ENCODE results near the gene GNB3. TPM values are rescaled to one million over a fixed set of nuclear protein-coding genes. Genes with fewer than 3 reads are reported as not detected.
"Not testable (repeated sequence)": the region's sequence is repeated elsewhere in the genome, so short reads cannot be mapped to it uniquely, and the experiment has no call there.

The GNB3 gene
- total RNA-seq, 2 experiments from 2014 or later = 0.22 to 0.78 TPM

GRCh38 chr12:6871052-6871957, 30.6 kb downstream of the GNB3 start:
- CTCF ChIA-PET = interaction anchor here (1.0 to 4.1 kb wide), 12 partner anchors 11 to 118 kb away, joined by 3 to 74 read pairs (median 9); partner anchors contain the start of genes CDCA3, GNB3, MLF2 and P3H3
- peaks cover 52% of the 10 kb centered on the region for H3K36me3 Mint-ChIP-seq

GRCh38 chr12:6872073-6873048, 31.6 kb downstream of the GNB3 start:
- Mint-ChIP-seq H3K4me1 (ENCODE audit: low read depth) (peaks cover 55% of the 10 kb centered on the region), H3K27me3 (no peaks in the 10 kb centered on the region), H3K9me3 (no peaks in the 10 kb centered on the region), H3K27ac (peak overlapping the region; percentile 89), H3K4me3 (peak overlapping the region; percentile 87), H3K36me3 (peaks cover 54% of the 10 kb centered on the region)
- ChIA-PET POLR2A (interaction anchor here (0.6 to 5.7 kb wide), 27 partner anchors 8 to 337 kb away, joined by 3 to 59 read pairs (median 6); partner anchors contain the start of genes ATN1, C12orf57, CDCA3 and COPS7A), CTCF (interaction anchor here (0.6 to 4.1 kb wide), 46 partner anchors 10 to 407 kb away, joined by 3 to 74 read pairs (median 4); partner anchors contain the start of genes ACRBP, C12orf57, CD4 and CDCA3)
- peak; percentile 90 for DNase-seq
- intact Hi-C loops (cut with micrococcal nuclease) = loop anchor here (1.0 to 5.0 kb wide), 8 partner anchors 19 to 235 kb away; partner anchors contain the start of genes C1R, C1RL, ENO2 and LPCAT3

More at GRCh38 chr12:6871052-6871957, 30.6 kb downstream of the GNB3 start:
- Mint-ChIP-seq H3K27ac (peak overlapping the region; percentile 89), H3K9me3 (no peaks in the 10 kb centered on the region), H3K4me1 (ENCODE audit: low read depth) (peaks cover 63% of the 10 kb centered on the region), H3K27me3 (no peaks in the 10 kb centered on the region), H3K4me3 (peak overlapping the region; percentile 87)
- DNase-seq = peak; percentile 66
- POLR2A ChIA-PET = interaction anchor here (1.0 to 5.7 kb wide), 9 partner anchors 10 to 182 kb away, joined by 3 to 59 read pairs (median 10); partner anchors contain the start of genes C12orf57, CDCA3, RNU7-1 and USP5
- intact Hi-C loops (cut with micrococcal nuclease) = loop anchor here (5.0 kb wide), 2 partner anchors 221 to 236 kb away; partner anchors contain the start of genes C1R and C1RL

DNA sequence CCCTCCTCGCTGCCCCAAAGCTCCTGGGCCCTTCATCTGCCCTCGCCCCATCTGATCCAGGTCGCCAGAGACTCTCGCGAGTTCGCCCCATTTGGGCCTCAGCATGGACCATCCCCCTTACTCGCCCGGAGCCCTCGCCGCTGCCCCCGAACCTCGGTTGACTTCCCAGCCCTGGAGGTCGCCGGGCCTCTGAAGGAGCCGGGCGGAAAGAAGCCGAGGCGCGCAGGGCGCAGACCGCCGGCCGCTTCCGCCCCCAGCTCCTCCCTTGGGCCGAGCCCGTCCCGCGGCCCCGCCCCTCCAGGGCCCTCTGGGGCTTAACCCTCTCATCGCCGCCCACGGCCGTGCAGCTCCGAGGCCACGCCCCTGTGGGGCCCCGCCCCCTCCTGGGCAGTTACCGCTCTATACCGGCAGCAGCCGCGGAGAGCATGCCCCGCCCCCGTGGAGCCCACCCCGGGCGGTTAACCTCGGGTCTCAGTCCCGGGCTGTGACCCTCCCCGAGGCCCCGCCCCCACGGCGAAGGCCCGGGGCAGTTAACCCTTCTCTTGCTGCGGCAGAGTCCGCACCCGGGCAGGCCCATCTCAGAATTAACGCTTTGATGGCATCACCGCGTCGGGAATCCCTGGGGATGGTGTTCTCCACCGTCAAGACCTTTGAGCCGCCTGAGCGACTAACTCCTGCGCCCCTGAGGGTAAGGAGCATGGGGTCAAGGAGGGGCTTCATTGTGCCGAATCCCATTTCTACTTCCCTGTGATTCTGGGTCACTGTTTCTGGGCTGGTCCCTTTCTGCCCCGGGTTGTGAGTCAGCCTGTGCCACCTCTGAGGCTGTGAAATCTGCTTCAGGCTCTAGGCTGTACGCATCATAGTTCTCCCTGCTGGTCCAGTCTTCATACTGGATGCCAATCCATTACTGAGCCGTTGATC, 32.6 kb downstream of the GNB3 start, which contains the start of gene SPSB2:
SPSB2 (minus strand) TSS at position 210 of the 921 bp plus-strand sequence. CDS start 402 bp downstream, outside the sequence.
- Mint-ChIP-seq H3K27me3 (no peaks in the 10 kb centered on the region), H3K4me3 (peak within 1 kb of the TSS; percentile 87), H3K4me1 (ENCODE audit: low read depth) (peaks cover 51% of the 10 kb centered on the region), H3K27ac (peak within 1 kb of the TSS; percentile 89), H3K36me3 (peaks cover 49% of the 10 kb centered on the region), H3K9me3 (no peaks in the 10 kb centered on the region)
- POLR2A ChIA-PET = interaction anchor here (0.6 to 5.7 kb wide), 27 partner anchors 9 to 338 kb away, joined by 3 to 59 read pairs (median 6); partner anchors contain the start of genes ATN1, C12orf57, CDCA3 and COPS7A
- DNase-seq = peak; percentile 99
- intact Hi-C loops (cut with micrococcal nuclease) = loop anchor here (1.0 to 5.0 kb wide), 8 partner anchors 18 to 234 kb away; partner anchors contain the start of genes C1R, C1RL, ENO2 and LPCAT3
- CTCF ChIA-PET = interaction anchor here (0.6 to 4.1 kb wide), 43 partner anchors 9 to 408 kb away, joined by 3 to 74 read pairs (median 4); partner anchors contain the start of genes ACRBP, C12orf57, CD4 and CDCA3

GRCh38 chr12:6874015-6874368, 33.3 kb downstream of the GNB3 start:
- H3K4me1 Mint-ChIP-seq (ENCODE audit: low read depth) = peaks cover 44% of the 10 kb centered on the region
- H3K27ac Mint-ChIP-seq = peak overlapping the region; percentile 85
- DNase-seq, H3K27me3 Mint-ChIP-seq, H3K9me3 Mint-ChIP-seq: not testable (repeated sequence)
- POLR2A ChIA-PET = interaction anchor here (0.6 to 5.7 kb wide), 5 partner anchors 21 to 234 kb away, joined by 3 to 59 read pairs (median 7); partner anchors contain the start of genes C12orf57, CDCA3, MLF2 and RNU7-1
- intact Hi-C loops (cut with micrococcal nuclease) = loop anchor here (5.0 kb wide), 2 partner anchors 218 to 233 kb away; partner anchors contain the start of genes C1R and C1RL
- H3K4me3 Mint-ChIP-seq = peak overlapping the region; percentile 87
- CTCF ChIA-PET = interaction anchor here (2.5 to 4.1 kb wide), 4 partner anchors 18 to 52 kb away, joined by 10 to 74 read pairs (median 38); partner anchors contain the start of genes CDCA3, LRRC23 and USP5
- H3K36me3 Mint-ChIP-seq = peaks cover 43% of the 10 kb centered on the region

DNA sequence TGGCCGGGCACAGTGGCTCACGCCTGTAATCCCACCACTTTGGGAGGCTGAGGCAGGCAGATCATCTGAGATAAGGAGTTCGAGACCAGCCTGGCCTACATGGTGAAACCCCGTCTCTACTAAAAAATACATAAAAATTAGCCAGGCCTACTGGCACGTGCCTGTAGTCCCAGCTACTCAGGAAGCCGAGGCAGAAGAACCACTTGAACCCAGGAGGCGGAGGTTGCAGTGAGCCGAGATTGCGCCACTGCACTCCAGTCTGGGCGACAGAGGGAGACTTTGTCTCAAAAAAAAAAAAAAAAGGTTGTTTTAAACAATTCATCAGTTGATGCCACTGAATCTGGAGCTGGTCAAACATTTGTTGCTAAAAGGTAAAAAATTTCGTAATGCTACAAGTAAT, 39.1 kb downstream of the GNB3 start:
- H3K4me3 Mint-ChIP-seq; H3K4me1 Mint-ChIP-seq (ENCODE audit: low read depth); H3K27me3 Mint-ChIP-seq; H3K9me3 Mint-ChIP-seq; intact Hi-C loops (cut with micrococcal nuclease); H3K27ac Mint-ChIP-seq; DNase-seq: not testable (repeated sequence)
- POLR2A ChIA-PET = interaction anchor here (0.6 kb wide), 1 partner anchor 119 kb away, joined by 4 read pairs; no protein-coding TSS in a partner anchor
- CTCF ChIA-PET = interaction anchor here (0.7 to 2.0 kb wide), 2 partner anchors 11 to 15 kb away, joined by 3 to 7 read pairs; no protein-coding TSS in a partner anchor
- peaks cover 13% of the 10 kb centered on the region for H3K36me3 Mint-ChIP-seq

- Mint-ChIP-seq H3K27ac (no peak overlapping the region), H3K27me3 (no peaks in the 10 kb centered on the region), H3K9me3 (no peaks in the 10 kb centered on the region), H3K4me3 (no peak overlapping the region), H3K36me3 (peaks cover 6% of the 10 kb centered on the region), H3K4me1 (ENCODE audit: low read depth) (no peaks in the 10 kb centered on the region)
- POLR2A ChIA-PET = interaction anchor here (1.0 to 1.9 kb wide), 2 partner anchors 11 to 30 kb away, joined by 3 to 7 read pairs; partner anchors contain the start of gene SPSB2
- CTCF ChIA-PET = interaction anchor here (1.1 to 2.5 kb wide), 2 partner anchors 10 to 130 kb away, joined by 3 to 17 read pairs; partner anchors contain the start of genes MLF2 and SPSB2
- DNase-seq = no peak
- intact Hi-C loops (cut with micrococcal nuclease) = no loop called here
Measured at GRCh38 chr12:6883252-6883651, 42.5 kb downstream of the GNB3 start.

DNA sequence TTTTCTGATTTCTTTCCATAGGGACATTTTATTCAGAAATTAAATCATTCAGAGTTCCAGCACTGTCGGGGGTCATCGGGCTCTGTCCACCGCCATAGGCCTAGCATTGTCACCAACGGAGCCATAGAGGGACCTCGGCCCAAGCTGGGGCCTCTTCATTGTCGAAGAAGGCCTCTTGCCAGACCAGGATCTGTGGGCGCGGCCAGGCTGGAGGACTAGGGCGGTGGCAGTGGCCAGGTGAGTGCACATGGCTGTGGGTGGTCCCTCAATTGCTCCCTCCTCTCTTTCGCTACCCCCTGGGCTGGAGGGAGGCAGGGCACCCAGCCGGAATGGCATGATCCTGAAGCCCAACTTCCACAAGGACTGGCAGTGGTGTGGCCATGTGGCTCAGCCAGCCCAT, 43.0 kb downstream of the GNB3 start:
- POLR2A ChIA-PET = no interaction called here
- no peak overlapping the region for H3K27ac Mint-ChIP-seq
- H3K4me3 Mint-ChIP-seq = no peak overlapping the region
- peaks cover 6% of the 10 kb centered on the region for H3K36me3 Mint-ChIP-seq
- no peaks in the 10 kb centered on the region for H3K27me3 Mint-ChIP-seq
- no peak for DNase-seq
- CTCF ChIA-PET = interaction anchor here (1.1 kb wide), 1 partner anchor 131 kb away, joined by 3 read pairs; the partner anchor contains the start of gene MLF2
- intact Hi-C loops (cut with micrococcal nuclease) = no loop called here
- H3K4me1 Mint-ChIP-seq (ENCODE audit: low read depth) = no peaks in the 10 kb centered on the region
- H3K9me3 Mint-ChIP-seq = no peaks in the 10 kb centered on the region

- intact Hi-C loops (cut with micrococcal nuclease) = no loop called here
- H3K27me3 Mint-ChIP-seq = no peaks in the 10 kb centered on the region
- peaks cover 6% of the 10 kb centered on the region for H3K36me3 Mint-ChIP-seq
- ChIA-PET POLR2A (no interaction called here), CTCF (interaction anchor here (0.6 to 0.8 kb wide), 2 partner anchors 11 to 41 kb away, joined by 3 read pairs; partner anchors contain the start of gene SPSB2)
- H3K27ac Mint-ChIP-seq = no peak overlapping the region
- no peaks in the 10 kb centered on the region for H3K4me1 Mint-ChIP-seq (ENCODE audit: low read depth)
- no peaks in the 10 kb centered on the region for H3K9me3 Mint-ChIP-seq
- DNase-seq = no peak
- no peak overlapping the region for H3K4me3 Mint-ChIP-seq
Measured at GRCh38 chr12:6884539-6884938, 43.8 kb downstream of the GNB3 start.

DNA sequence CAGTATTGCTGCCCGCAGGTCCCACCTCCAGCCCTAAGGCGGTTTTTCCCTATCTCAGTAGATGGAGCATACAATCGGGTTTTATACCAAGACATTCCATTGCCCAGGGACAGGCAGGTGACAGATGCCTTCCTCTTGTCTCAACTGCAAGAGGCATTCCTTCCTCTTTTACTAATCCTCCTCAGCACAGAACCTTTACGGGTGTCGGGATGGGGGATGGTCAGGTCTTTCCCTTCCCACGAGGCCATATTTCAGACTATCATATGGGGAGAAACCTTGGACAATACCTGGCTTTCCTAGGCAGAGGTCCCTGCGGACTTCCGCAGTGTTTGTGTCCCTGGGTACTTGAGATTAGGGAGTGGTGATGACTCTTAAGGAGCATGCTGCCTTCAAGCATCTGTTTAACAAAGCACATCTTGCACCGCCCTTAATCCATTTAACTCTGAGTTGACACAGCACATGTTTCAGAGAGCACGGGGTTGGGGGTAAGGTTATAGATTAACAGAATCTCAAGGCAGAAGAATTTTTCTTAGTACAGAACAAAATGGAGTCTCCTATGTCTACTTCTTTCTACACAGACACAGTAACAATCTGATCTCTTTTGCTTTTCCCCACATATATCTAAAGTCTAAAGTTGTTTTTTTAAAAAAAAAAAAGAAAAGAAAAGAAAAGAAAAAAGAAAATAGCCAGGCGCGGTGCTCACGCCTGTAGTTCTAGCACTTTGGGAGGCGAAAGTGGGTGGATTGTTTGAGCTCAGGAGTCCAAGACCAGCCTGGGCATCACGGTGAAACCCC, 45.7 kb downstream of the GNB3 start:
- CTCF ChIA-PET; H3K4me1 Mint-ChIP-seq (ENCODE audit: low read depth); H3K4me3 Mint-ChIP-seq; H3K27me3 Mint-ChIP-seq; H3K9me3 Mint-ChIP-seq; intact Hi-C loops (cut with micrococcal nuclease); DNase-seq; H3K27ac Mint-ChIP-seq; H3K36me3 Mint-ChIP-seq: not testable (repeated sequence)
- POLR2A ChIA-PET = interaction anchor here (1.0 kb wide), 1 partner anchor 13 kb away, joined by 3 read pairs; the partner anchor contains the start of gene SPSB2
